Measurements from ENCODE around the gene TMEM163.

Gene TMEM163

DNA sequence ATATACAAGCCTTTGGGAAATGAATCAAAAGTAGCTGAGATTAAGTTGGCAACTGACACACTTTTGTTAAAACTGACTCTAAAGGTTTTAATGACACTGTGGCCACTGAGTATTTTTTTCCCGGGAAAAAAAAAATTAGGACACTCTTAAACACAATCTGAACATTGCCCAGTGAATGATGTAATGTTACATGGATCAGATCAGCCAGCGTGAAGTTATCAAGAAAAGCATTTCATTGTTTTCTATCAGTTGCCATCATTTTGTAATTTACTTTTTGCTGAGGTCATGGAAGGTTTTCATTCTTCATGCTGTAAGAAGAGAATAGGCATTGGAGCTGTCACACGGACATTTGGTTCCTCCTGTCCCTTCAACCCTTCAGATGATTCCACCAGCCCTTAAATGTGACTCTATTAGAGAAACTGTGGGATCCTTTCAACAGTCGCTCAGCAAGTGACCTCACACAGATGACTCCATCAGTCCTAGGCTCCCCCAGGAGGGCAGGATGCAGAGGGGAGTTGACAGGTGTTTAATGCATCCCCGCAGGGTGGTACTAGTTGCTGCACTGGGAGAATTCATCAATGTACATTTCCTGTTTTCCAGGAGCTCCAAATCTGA, 300.7 kb downstream of the TMEM163 start:
- TF ChIP-seq EP300 (IDR thresholded peaks at IDR 0.05; ENCODE audit: borderline replicate concordance) (no peak), TEAD4 (IDR thresholded peaks at IDR 0.05) (no peak), YY1 (IDR thresholded peaks at IDR 0.05; ENCODE audit: low read depth) (no peak), ZBTB7A (IDR thresholded peaks at IDR 0.05; ENCODE audit: low read depth) (no peak), TCF12 (IDR thresholded peaks at IDR 0.05; ENCODE audit: low read depth) (no peak), NFIC (IDR thresholded peaks at IDR 0.05) (no peak), EGR1 (IDR thresholded peaks at IDR 0.05) (no peak), RAD21 (IDR thresholded peaks at IDR 0.05; ENCODE audit: low read depth) (no peak), CEBPB (IDR thresholded peaks at IDR 0.05) (no peak), TAF1 (IDR thresholded peaks at IDR 0.05; ENCODE audit: low read depth) (no peak), FOXM1 (IDR thresholded peaks at IDR 0.05; ENCODE audit: borderline replicate concordance, low read depth) (no peak)
- TF ChIP-seq, protein P1, sequence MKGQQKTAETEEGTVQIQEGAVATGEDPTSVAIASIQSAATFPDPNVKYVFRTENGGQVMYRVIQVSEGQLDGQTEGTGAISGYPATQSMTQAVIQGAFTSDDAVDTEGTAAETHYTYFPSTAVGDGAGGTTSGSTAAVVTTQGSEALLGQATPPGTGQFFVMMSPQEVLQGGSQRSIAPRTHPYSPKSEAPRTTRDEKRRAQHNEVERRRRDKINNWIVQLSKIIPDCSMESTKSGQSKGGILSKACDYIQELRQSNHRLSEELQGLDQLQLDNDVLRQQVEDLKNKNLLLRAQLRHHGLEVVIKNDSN (IDR thresholded peaks at IDR 0.05), result no peak
- TF ChIP-seq, protein P2, sequence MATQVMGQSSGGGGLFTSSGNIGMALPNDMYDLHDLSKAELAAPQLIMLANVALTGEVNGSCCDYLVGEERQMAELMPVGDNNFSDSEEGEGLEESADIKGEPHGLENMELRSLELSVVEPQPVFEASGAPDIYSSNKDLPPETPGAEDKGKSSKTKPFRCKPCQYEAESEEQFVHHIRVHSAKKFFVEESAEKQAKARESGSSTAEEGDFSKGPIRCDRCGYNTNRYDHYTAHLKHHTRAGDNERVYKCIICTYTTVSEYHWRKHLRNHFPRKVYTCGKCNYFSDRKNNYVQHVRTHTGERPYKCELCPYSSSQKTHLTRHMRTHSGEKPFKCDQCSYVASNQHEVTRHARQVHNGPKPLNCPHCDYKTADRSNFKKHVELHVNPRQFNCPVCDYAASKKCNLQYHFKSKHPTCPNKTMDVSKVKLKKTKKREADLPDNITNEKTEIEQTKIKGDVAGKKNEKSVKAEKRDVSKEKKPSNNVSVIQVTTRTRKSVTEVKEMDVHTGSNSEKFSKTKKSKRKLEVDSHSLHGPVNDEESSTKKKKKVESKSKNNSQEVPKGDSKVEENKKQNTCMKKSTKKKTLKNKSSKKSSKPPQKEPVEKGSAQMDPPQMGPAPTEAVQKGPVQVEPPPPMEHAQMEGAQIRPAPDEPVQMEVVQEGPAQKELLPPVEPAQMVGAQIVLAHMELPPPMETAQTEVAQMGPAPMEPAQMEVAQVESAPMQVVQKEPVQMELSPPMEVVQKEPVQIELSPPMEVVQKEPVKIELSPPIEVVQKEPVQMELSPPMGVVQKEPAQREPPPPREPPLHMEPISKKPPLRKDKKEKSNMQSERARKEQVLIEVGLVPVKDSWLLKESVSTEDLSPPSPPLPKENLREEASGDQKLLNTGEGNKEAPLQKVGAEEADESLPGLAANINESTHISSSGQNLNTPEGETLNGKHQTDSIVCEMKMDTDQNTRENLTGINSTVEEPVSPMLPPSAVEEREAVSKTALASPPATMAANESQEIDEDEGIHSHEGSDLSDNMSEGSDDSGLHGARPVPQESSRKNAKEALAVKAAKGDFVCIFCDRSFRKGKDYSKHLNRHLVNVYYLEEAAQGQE (IDR thresholded peaks at IDR 0.05; ENCODE audit: low read depth), result no peak
- TF ChIP-seq, protein P3, sequence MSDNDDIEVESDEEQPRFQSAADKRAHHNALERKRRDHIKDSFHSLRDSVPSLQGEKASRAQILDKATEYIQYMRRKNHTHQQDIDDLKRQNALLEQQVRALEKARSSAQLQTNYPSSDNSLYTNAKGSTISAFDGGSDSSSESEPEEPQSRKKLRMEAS (IDR thresholded peaks at IDR 0.05), result no peak

DNA sequence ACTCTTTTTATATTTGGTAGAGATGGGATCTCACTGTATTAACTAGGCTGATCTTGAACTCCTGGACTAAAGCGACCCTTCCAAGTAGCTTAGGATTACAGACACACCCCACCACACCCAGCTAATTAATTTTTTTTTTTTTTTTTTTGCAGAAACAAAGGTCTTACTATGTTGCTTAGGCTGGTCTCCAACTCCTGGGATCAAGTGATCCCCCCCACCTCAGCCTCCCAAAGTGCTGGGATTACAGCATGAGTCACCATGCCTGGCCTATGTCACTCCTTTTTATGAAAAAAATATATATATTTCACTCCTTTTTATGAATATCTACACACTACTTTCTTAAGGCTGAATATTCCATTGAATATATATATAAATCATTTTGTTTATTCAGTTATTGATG, 302.2 kb downstream of the TMEM163 start:
- TF ChIP-seq YY1 (IDR thresholded peaks at IDR 0.05; ENCODE audit: low read depth), result no peak
- TF ChIP-seq TAF1 (IDR thresholded peaks at IDR 0.05; ENCODE audit: low read depth), result no peak
- no peak for TF ChIP-seq CEBPB (IDR thresholded peaks at IDR 0.05)
- TF ChIP-seq TEAD4 (IDR thresholded peaks at IDR 0.05), result no peak
- no peak for TF ChIP-seq RAD21 (IDR thresholded peaks at IDR 0.05; ENCODE audit: low read depth)
- no peak for TF ChIP-seq TCF12 (IDR thresholded peaks at IDR 0.05; ENCODE audit: low read depth)
- no peak for TF ChIP-seq CREB1 (IDR thresholded peaks at IDR 0.05; ENCODE audit: low read depth)
- no peak for TF ChIP-seq NFIC (IDR thresholded peaks at IDR 0.05)

DNA sequence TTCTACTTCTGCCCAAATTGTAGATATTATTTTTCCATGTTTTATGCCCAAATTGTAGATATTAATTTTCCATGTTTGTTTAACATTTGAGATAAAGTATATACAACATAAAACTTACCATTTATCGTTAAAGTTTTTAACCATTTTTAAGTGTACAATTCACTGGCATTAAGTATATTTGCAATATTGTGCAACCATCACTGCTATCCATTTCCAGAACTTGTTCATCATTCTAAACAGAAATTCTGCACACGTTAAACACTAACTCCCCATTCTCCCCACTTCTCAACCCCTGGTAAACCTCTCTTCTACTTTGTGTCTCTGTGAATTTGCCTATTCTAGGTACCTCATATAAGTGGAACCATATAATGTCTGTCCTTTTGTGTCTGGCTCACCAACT, 302.8 kb downstream of the TMEM163 start:
- TF ChIP-seq ZBTB7A (IDR thresholded peaks at IDR 0.05; ENCODE audit: low read depth) (no peak), EP300 (IDR thresholded peaks at IDR 0.05; ENCODE audit: borderline replicate concordance) (no peak), NFIC (IDR thresholded peaks at IDR 0.05) (no peak), FOXM1 (IDR thresholded peaks at IDR 0.05; ENCODE audit: borderline replicate concordance, low read depth) (no peak), TAF1 (IDR thresholded peaks at IDR 0.05; ENCODE audit: low read depth) (no peak), EGR1 (IDR thresholded peaks at IDR 0.05) (no peak), YY1 (IDR thresholded peaks at IDR 0.05; ENCODE audit: low read depth) (no peak), TCF12 (IDR thresholded peaks at IDR 0.05; ENCODE audit: low read depth) (no peak), RAD21 (IDR thresholded peaks at IDR 0.05; ENCODE audit: low read depth) (no peak), CREB1 (IDR thresholded peaks at IDR 0.05; ENCODE audit: low read depth) (no peak), TEAD4 (IDR thresholded peaks at IDR 0.05) (no peak), CEBPB (IDR thresholded peaks at IDR 0.05) (no peak)
- TF ChIP-seq, protein P3 (IDR thresholded peaks at IDR 0.05), result no peak
- TF ChIP-seq, protein P2 (IDR thresholded peaks at IDR 0.05; ENCODE audit: low read depth), result no peak
- TF ChIP-seq, protein P1 (IDR thresholded peaks at IDR 0.05), result no peak

DNA sequence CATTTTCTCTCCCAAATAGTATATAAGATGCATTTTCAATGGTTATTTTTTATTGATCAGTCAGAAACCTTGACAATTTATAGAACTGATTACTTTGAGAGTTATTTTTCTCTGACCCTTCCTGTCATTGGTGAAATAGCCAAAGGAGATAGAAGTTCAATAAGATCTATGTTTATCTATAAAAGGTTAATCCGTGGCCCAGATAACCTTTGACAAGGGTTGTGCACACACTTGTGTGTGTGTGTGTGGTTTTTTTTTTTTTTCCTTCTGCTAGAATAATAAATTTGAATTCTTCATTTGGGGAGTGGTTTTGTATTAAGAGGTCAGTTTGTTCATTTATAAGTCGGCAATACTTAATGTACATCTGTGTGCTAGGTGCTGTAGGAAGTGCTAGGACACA, 304.9 kb downstream of the TMEM163 start:
- no peak for TF ChIP-seq ZBTB7A (IDR thresholded peaks at IDR 0.05; ENCODE audit: low read depth)
- TF ChIP-seq CREB1 (IDR thresholded peaks at IDR 0.05; ENCODE audit: low read depth), result no peak
- no peak for TF ChIP-seq CEBPB (IDR thresholded peaks at IDR 0.05)
- no peak for TF ChIP-seq TAF1 (IDR thresholded peaks at IDR 0.05; ENCODE audit: low read depth)
- no peak for TF ChIP-seq EGR1 (IDR thresholded peaks at IDR 0.05)
- TF ChIP-seq, protein P3 (IDR thresholded peaks at IDR 0.05), result no peak
- no peak for TF ChIP-seq EP300 (IDR thresholded peaks at IDR 0.05; ENCODE audit: borderline replicate concordance)
- TF ChIP-seq TEAD4 (IDR thresholded peaks at IDR 0.05), result no peak
- no peak for TF ChIP-seq TCF12 (IDR thresholded peaks at IDR 0.05; ENCODE audit: low read depth)
- TF ChIP-seq, protein P2 (IDR thresholded peaks at IDR 0.05; ENCODE audit: low read depth), result no peak
- no peak for TF ChIP-seq YY1 (IDR thresholded peaks at IDR 0.05; ENCODE audit: low read depth)
- no peak for TF ChIP-seq RAD21 (IDR thresholded peaks at IDR 0.05; ENCODE audit: low read depth)
